Vagina (tissue), 2 donors: Measurements from ENCODE around the gene CCDC186. TPM values are rescaled to one million over a fixed set of nuclear protein-coding genes. Genes with fewer than 3 reads are reported as not detected.

Source experiments
- DNase-seq, 2 donors: peaks; one replicate each; pipeline ENCODE4 v3.0.0-alpha.2; 2017; ENCODE audit errors: extremely low spot score in 2 of 2
- H3K27ac ChIP-seq: fragments of 200-600 bp; sonication (generic); one replicate; pipeline ENCODE4 v1.5.1; 2019
- H3K27me3 ChIP-seq: fragments of 200-600 bp; sonication (generic); one replicate; pipeline ENCODE4 v1.5.1; 2019
- H3K36me3 ChIP-seq, 2 donors: fragments of 200-600 bp; sonication (generic); one replicate each; pipeline ENCODE4 v1.5.1; 2017 to 2019
- H3K4me1 ChIP-seq: fragments of 200-600 bp; sonication (generic); one replicate; pipeline ENCODE4 v1.5.1; 2019
- H3K4me3 ChIP-seq, 2 donors: fragments of 200-600 bp; sonication (generic); 1 replicate in 1 of 2; 2 replicates in 1 of 2; pipeline ENCODE4 v1.5.1; 2016 to 2019
- H3K9me3 ChIP-seq: fragments of 200-600 bp; sonication (generic); one replicate; pipeline ENCODE4 v1.5.1; 2019
- CTCF ChIP-seq, 3 experiments: fragments of 450-650 bp in 2 of 3; fragments of 200-600 bp in 1 of 3; sonication (generic) in 1 of 3; IDR thresholded peaks; one replicate each; pipeline ENCODE4 v1.5.1; 2017 to 2019; ENCODE audit warnings: antibody characterized with exemption in 3 of 3, mild to moderate bottlenecking in 2 of 3, moderate library complexity in 2 of 3
- POLR2A ChIP-seq, 2 donors: fragments of 450-650 bp; IDR thresholded peaks; one replicate each; pipeline ENCODE4 v1.6.1; 2017; ENCODE audit warnings: antibody characterized with exemption in 2 of 2, mild to moderate bottlenecking in 2 of 2, moderate library complexity in 2 of 2
- POLR2AphosphoS5 ChIP-seq, 2 donors: sonication (generic); formaldehyde crosslinking; IDR thresholded peaks; one replicate each; pipeline ENCODE4 v1.9.0; 2017; ENCODE audit warnings: antibody characterized with exemption in 2 of 2, mild to moderate bottlenecking in 2 of 2, low read depth in 1 of 2; ENCODE audit not compliant: insufficient read depth in 1 of 2
- intact Hi-C: fragments of 100-400 bp; cut with DNase I; formaldehyde crosslinking; loops from one replicate; pipeline ENCODE4 v1.15.1; 2023
- total RNA-seq: library from RNA; depleted of rRNA; stranded (reverse); fragments of >200 nt; gene quantifications from one replicate; pipeline ENCODE4 v1.2.3, GENCODE V29; 2016

The CCDC186 gene
- total RNA-seq, 1 donor from 2014 or later, result 25.5 TPM

- intact Hi-C loops, result no loop called here
- Histone ChIP-seq H3K27ac (peak overlapping the region; percentile 88), H3K27me3 (no peaks in the 10 kb centered on the region), H3K36me3 (no peaks in the 10 kb centered on the region), H3K9me3 (no peaks in the 10 kb centered on the region), H3K4me1 (peaks cover 20% of the 10 kb centered on the region), H3K4me3 (peak overlapping the region; percentile 82 to 87)
- DNase-seq, result no peak
- TF ChIP-seq POLR2A (IDR thresholded peaks at IDR 0.05) (no peak), POLR2AphosphoS5 (IDR thresholded peaks at IDR 0.05; ENCODE audit: insufficient read depth in 1 of 2, low read depth in 1 of 2) (no peak), CTCF (IDR thresholded peaks at IDR 0.05) (no peak)
These were observed 1.8 kb downstream of the CCDC186 start for GRCh38 chr10:114172216-114172615.

- intact Hi-C loops, result no loop called here
- DNase-seq, result no peak
- TF ChIP-seq POLR2AphosphoS5 (IDR thresholded peaks at IDR 0.05; ENCODE audit: insufficient read depth in 1 of 2, low read depth in 1 of 2) (no peak), CTCF (IDR thresholded peaks at IDR 0.05) (no peak), POLR2A (IDR thresholded peaks at IDR 0.05) (no peak)
- Histone ChIP-seq H3K9me3 (no peaks in the 10 kb centered on the region), H3K27ac (no peak overlapping the region), H3K36me3 (no peaks in the 10 kb centered on the region), H3K27me3 (no peaks in the 10 kb centered on the region), H3K4me1 (peaks cover 37% of the 10 kb centered on the region), H3K4me3 (no peak overlapping the region)
These were observed 5.5 kb downstream of the CCDC186 start for GRCh38 chr10:114168450-114169009.

- no peaks in the 10 kb centered on the region for H3K9me3 ChIP-seq
These were observed 6.0 kb downstream of the CCDC186 start for GRCh38 chr10:114167985-114168384.

GRCh38 chr10:114166494-114166893 lies 7.5 kb downstream of the CCDC186 start:
- intact Hi-C loops, result no loop called here
- H3K4me3 ChIP-seq, result no peak overlapping the region
- no peaks in the 10 kb centered on the region for H3K9me3 ChIP-seq
- peaks cover 0 to 7% of the 10 kb centered on the region in 2 donors for H3K36me3 ChIP-seq
- no peak overlapping the region for H3K27ac ChIP-seq
- no peak for DNase-seq
- no peak for TF ChIP-seq POLR2AphosphoS5 (IDR thresholded peaks at IDR 0.05; ENCODE audit: insufficient read depth in 1 of 2, low read depth in 1 of 2)
- no peak for TF ChIP-seq CTCF (IDR thresholded peaks at IDR 0.05)
- TF ChIP-seq POLR2A (IDR thresholded peaks at IDR 0.05), result no peak
- H3K4me1 ChIP-seq, result peaks cover 18% of the 10 kb centered on the region
- H3K27me3 ChIP-seq, result no peaks in the 10 kb centered on the region

More at GRCh38 chr10:114167985-114168384, 6.0 kb downstream of the CCDC186 start:
- TF ChIP-seq POLR2AphosphoS5 (IDR thresholded peaks at IDR 0.05; ENCODE audit: insufficient read depth in 1 of 2, low read depth in 1 of 2) (no peak), CTCF (IDR thresholded peaks at IDR 0.05) (no peak), POLR2A (IDR thresholded peaks at IDR 0.05) (no peak)
- no peak for DNase-seq
- H3K27ac ChIP-seq, result no peak overlapping the region
- intact Hi-C loops, result no loop called here
- no peak overlapping the region for H3K4me3 ChIP-seq
- no peaks in the 10 kb centered on the region for H3K36me3 ChIP-seq
- H3K4me1 ChIP-seq, result peaks cover 33% of the 10 kb centered on the region
- H3K27me3 ChIP-seq, result no peaks in the 10 kb centered on the region

- no peak overlapping the region for H3K4me3 ChIP-seq
- no peak overlapping the region for H3K27ac ChIP-seq
- peaks cover 17% of the 10 kb centered on the region for H3K4me1 ChIP-seq
- no peaks in the 10 kb centered on the region for H3K9me3 ChIP-seq
- no peaks in the 10 kb centered on the region for H3K27me3 ChIP-seq
- DNase-seq, result no peak
- intact Hi-C loops, result no loop called here
- TF ChIP-seq POLR2AphosphoS5 (IDR thresholded peaks at IDR 0.05; ENCODE audit: insufficient read depth in 1 of 2, low read depth in 1 of 2) (no peak), CTCF (IDR thresholded peaks at IDR 0.05) (no peak), POLR2A (IDR thresholded peaks at IDR 0.05) (no peak)
- H3K36me3 ChIP-seq, result peaks cover 0 to 7% of the 10 kb centered on the region in 2 donors
These were observed 8.0 kb downstream of the CCDC186 start for GRCh38 chr10:114166043-114166442.
